Brain pericyte (primary cell): ENCODE measurements around the gene AOC2.

ENCODE experiments used
- DNase-seq: peaks from one replicate; pipeline ENCODE4 v3.0.0-alpha.2; 2012; ENCODE audit warnings: low read depth, low spot score

The AOC2 gene, protein sequence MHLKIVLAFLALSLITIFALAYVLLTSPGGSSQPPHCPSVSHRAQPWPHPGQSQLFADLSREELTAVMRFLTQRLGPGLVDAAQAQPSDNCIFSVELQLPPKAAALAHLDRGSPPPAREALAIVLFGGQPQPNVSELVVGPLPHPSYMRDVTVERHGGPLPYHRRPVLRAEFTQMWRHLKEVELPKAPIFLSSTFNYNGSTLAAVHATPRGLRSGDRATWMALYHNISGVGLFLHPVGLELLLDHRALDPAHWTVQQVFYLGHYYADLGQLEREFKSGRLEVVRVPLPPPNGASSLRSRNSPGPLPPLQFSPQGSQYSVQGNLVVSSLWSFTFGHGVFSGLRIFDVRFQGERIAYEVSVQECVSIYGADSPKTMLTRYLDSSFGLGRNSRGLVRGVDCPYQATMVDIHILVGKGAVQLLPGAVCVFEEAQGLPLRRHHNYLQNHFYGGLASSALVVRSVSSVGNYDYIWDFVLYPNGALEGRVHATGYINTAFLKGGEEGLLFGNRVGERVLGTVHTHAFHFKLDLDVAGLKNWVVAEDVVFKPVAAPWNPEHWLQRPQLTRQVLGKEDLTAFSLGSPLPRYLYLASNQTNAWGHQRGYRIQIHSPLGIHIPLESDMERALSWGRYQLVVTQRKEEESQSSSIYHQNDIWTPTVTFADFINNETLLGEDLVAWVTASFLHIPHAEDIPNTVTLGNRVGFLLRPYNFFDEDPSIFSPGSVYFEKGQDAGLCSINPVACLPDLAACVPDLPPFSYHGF

DNA sequence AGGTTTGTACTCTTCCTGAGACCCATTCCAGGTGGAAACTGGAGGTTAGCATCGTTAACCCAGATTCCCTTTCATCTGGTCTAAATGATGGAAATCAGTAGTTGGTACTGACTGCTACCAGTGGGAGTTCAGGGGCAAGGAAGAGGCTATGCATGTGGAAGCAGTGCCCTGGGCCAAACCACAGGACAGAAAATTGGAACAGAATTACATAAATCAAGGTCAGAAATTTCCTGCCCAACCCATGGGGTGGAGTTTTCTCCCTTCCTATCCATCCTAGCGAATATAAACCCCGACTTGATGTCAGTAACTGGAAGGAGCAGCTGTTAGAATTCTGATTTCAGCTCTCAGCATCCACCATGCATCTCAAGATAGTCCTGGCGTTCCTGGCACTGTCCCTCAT, at the start of gene AOC2:
Gene AOC2, plus strand, starts transcription at position 310 of the 400 bp plus-strand sequence. Its CDS starts 47 bp downstream, at position 357.
- DNase-seq = no peak

DNA sequence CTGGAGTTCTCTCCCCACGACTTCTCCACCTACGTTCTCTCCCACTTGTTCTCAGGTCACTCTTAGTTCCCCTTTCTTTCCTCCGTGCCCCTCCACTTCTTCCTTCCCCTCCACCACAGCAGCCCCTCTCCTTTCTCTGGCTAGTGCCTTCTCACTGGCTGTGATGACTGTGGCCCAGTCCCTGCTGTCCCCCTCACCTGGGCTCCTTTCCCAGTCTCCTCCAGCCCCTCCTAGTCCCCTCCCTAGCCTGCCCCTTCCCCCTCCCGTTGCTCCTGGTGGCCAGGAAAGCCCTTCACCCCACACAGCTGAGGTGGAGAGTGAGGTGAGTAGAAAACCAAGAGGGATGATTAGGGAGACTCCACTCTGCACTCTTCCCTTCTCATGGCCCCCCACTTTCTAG, 49.3 kb upstream of the AOC2 start:
- DNase-seq = no peak

DNA sequence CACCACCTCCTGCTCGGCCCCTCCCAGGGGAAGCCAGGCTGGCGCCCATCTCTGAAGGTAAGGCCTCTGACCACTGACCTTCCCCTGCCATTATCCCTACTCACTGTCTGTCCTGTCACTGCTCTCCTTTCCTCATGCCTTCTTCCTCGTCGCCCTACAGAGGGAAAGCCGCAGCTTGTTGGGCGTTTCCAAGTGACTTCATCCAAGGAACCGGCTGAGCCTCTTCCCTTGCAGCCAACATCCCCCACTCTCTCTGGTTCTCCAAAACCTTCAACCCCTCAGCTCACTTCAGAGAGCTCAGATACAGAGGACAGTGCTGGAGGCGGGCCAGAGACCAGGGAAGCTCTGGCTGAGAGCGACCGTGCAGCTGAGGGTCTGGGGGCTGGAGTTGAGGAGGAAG, 48.9 kb upstream of the AOC2 start:
- DNase-seq = no peak

DNA sequence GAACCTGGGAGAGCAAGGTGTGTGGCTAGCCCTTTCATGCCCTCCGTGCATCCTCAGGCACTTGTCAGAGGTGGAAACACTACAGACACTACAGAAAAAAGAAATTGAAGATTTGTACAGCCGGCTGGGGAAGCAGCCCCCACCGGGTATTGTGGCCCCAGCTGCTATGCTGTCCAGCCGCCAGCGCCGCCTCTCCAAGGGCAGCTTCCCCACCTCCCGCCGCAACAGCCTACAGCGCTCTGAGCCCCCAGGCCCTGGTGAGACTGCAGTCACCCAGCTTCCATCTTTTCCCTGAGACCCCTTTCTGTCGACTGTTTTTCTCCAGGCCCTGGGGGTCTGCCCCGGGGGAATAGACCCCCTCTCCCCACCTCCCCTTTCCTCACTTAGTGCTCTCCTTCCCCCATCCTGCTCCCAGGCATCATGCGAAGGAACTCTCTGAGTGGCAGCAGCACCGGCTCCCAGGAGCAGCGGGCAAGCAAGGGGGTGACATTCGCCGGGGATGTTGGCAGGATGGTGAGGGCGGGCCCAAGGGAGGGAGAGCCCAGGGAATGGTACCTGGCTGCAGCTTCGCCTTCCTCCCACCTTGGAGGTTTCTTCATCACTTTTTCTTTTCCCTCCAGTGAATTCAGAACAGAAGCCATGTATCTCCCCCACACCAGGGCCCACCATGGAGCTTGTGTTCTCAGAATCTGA, 48.2 kb upstream of the AOC2 start:
- no peak for DNase-seq

DNA sequence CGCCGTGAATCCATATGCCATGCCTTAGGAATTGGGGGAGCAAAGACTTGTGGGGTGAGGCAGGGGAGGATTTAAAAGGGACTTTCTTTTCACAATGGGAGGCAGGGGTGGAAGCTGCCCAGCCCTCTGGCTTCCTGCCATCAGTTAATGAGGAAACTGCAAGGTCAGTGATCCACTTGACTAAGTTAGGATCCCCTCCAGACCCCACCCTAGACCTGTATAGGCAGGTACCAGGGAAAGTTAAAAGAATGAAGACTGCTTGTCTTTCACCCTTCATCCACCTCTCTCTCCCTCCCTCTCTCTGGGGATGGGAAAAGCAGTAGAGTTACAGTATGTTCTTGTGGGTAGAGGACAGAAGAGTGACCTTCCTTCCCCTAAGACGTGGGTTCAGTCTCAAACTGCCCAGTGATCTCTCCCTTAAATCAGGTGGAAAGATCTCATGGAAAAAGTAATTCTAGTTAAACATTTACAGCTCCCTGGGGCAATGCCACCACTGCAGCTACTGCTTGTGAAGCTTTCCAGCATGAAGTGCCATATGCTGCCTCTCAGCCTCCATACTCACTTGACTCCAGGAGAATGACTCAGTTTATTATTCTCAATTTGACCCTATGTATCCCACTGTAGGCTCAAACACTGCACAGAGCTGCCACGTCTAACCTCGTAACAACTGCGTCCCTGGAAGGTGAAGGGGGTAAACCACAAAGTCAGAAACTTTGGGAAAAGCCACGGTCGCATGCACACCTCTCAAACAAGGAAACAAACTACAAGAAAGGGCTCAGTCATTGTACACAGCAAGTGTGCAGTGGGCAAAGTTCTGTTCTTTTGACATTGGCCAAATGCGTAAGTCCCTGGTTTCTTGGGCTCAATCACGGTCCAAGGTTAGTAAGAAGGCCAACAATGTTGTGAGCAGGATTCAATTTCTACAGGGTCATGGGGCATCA, 47.0 kb upstream of the AOC2 start:
- no peak for DNase-seq

DNA sequence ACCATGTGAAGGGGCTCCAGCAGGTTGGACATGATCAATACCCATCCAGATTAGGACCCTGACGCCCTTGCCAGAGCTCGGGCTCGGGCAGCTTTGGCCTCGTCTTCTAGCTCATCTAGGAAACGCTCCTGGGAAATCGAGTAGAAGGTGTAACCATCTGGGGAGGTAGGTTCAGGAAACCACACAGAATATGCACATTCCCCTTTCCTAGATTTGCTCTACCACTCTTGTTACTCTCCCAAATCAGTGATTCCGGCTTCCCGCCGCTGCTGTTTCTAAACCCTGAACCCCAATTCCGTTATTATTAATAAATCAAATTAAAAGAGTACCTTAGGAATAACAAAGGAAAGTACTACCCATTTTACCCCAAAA, 46.4 kb upstream of the AOC2 start:
- DNase-seq = no peak

DNA sequence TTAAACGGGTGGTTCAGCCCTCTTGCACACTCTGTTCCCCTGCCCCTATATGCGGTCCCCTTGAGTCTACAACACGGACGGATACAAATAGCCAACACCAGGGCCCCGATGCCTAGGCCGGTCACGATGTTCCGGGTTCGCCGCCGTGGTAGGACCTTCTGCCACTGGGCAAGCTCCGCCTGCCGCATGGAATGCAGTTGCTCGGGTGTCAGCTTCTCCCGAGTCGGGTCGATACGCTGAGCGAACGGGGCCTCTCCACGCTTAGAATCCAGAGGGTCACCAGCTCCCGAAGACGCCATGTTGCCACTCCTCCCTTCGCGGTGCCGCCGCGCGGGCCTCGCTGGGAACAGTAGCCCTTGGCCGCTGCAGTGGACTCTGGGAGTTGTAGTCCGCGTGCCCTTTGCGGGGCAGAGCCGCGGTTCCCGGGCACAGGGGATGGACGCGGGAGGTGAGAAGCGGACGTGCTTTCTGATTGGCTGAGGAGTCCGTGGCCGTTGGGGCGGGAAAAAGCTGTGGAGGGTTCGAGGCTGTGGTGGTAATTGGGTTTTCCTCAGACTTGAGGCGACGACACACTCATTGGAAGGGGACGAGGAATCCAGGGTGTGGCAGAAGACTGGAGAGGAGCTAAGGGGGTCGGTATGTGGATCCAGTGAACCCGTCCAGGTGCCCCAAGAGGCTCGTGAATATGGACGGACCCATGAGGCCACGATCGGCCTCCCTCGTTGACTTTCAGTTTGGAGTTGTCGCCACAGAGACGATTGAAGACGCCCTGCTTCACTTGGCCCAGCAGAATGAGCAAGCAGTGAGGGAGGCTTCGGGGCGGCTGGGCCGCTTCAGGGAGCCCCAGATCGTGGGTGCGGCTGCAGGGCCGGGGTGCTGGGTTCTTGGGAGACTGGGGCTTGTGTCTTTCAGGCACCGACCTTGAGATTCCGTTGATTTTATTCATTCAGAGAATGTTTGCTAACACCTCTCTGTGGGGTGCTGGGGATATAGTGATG, 45.7 kb upstream of the AOC2 start, which contains the start of the genes CNTD1 and COA3:
Gene CNTD1, plus strand, starts transcription at position 479 of the 998 bp plus-strand sequence. Its CDS starts 207 bp downstream, at position 686.
Gene COA3, minus strand, starts transcription at position 322 of the 998 bp plus-strand sequence. Its CDS starts 23 bp downstream, at position 299.
- no peak for DNase-seq

DNA sequence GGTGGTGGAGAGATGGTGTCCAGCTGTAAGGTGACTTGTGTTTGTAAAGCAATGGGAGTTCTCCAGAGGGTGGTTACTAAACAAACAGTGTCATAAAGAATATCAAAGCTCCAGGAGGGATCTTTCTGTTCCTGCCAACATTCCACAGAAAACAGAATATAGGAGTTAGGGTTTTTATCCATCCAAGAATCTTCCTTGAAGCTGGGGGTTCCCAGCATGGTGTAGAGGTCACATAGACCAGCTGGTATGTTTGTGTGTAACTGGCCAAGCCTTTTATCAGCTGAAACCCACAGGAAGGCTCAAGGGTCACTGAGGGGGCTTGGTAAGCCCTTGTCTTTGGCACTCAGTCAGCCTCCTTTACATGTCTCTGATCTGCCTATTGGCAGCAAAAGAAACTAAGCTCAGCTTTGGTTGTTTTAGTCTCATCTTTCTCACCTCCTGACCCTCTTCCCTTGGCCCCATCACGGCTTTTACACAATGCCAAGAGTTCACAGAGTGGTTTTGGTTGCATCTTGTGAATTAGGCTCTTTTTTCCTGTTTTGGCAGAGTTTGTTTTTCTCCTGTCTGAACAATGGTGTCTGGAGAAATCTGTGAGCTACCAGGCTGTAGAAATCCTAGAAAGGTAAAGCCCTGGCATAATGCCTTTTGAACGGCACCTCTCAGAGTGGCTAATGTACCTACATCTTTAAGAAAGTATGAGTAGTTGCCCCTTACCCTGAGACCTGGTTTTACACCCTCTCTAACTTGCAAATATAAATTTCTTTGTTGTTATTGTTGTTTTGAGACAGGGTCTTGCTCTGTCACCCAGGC, 41.1 kb upstream of the AOC2 start:
- DNase-seq = peak; percentile 98

DNA sequence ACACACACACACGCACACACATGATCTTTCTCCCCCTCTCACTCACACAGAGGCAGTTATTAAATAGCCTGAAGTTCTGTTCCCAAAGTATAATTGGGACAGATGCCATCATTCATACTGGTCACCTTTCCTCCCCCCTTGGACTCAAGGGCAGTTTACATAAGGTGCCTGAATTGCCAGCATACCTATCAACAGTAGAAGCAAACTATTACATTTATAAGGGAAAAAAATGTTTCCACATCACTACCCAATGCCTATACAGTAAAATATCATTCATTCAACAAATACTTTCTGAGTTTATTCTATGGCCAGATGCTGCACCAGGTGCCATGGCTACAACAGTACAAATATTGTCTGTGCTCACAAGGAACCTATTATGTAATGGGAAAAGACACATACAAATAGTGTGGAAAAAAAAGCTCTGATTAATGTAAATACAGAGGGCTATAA, 39.4 kb upstream of the AOC2 start:
- DNase-seq = no peak

DNA sequence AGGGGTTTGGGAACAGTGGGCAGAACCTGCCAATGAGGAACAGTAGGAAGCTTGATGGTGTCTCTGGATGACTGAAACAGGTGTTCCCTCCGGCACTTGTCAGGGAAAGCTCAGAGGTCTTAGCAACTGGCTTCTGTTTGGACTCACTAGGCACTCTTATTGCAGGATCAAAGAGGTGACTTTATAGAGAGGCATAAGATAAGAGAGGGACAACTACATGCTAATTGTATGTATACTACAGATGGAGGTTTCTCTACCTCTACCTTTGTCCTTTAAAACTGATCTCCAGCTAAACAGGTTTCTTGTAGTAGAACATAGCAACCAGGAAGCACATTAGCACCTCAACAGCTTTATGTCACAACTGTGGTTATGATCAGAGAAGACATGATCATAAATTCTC, 38.1 kb upstream of the AOC2 start:
- no peak for DNase-seq

DNA sequence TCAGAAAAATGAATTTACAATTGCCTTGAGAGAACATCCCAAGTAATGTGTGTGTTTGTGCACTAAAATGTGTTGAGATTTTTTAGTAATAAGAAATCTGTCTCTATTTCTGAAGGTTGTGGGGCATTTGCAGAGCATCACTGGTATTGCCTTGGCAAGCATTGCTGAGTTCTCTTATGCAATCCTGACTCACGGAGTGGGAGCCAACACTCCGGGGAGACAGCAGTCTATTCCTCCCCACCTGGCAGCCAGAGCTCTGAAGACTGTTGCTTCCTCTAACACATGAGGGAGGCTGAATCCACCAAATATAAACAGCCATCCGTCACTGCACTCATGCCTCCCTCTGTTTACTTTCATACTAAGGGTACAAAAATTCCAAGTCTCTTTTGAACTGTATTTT, 35.1 kb upstream of the AOC2 start:
- DNase-seq = no peak

DNA sequence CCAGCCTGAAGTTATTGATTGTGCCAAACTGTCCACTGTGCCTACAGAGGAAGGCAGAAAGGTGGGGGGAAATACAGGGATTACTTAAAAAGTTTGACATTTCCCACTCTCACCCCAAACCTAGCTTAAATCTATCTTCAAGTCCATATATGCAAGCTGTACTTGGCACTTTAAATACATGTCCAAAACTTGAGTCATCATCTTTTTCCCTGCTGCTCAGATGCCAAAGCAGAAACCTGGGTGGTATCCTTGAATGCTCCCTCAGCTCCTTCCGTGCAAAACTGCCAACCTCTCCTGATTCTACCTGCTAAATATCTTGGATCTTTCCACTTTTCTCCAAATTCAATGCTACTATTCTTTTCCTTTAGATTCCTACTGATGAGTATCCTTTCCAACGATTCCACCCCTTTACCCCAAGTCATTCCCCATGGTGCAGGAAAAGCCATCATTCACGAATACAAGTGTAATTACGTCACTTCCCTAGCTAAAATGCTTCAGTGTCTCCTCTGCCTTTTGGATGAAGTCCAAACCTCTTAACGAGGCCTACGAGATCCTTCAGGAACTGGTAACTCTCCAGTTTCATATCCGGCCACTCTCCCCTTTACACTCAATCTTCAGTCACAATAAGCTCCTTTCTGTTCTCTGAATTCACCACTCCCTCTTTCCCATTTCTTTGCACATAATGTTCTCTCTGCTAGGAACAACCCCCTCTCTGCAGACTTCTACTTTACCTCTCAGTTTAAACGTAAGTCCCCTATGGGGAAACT, 29.6 kb upstream of the AOC2 start:
- no peak for DNase-seq

DNA sequence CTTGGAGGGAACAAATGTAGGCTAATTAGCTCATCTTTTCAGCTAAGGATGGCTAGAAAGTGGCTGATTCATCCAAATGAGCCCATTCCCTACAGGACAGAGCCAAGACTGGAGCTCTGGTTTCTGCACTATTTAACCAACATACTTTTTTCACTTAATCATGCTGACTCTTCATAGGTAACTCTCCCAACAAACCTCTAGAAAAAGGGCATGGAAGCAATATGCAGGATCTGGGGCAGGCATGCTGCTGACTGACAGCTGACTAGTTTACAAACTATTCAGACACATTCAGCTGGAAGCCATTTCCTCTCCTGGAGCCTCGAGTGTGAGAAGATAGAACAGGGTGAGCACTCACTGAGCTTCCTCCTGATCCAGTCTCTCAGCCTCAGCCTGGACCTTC, 26.5 kb upstream of the AOC2 start:
- no peak for DNase-seq

DNA sequence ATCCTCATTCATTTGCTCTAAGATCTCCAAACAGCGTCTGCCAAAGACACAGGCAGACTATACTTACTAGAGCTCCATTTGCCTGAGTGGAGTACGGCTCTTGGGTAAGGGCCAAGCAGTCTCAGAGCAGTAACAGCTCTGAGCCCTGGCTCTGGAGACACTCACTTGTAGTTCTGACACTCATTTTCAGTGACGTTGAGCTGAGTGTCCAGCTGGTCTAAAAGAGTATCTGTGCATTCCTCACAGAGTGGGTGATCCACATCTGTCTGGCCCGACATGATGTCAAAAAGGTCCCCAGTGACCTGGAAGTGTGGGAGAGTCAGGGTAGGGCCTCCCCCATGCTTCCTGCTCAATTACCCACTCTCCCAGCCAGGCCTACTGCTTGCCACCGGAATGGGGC, 26.0 kb upstream of the AOC2 start:
- no peak for DNase-seq

DNA sequence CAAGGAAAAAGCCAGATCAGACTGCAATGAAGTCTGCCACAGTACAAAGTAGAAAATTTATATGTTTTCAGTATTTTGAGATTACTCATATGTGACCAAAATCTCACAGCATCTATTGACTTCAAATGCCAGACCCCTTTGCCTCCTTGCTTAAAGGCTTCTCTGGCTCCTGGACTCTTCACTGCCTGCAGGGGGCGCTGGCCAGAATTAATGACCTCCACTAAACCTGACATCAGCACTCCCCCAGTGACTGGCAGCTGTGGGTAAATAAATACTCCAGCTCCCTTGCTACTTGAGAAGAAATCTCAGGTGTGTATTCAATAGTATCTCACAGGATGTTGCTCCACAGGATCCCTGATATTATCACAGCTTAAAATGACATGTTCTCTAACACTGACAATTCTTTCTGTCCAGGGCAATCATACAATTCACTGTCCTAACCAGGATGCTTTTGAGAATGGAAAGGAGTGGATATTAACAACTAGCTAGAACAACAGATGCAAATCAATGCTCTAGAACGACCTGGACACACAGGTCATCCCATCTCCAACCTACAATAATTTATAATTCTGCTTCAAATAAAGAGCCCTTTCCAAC, 24.3 kb upstream of the AOC2 start:
- no peak for DNase-seq

DNA sequence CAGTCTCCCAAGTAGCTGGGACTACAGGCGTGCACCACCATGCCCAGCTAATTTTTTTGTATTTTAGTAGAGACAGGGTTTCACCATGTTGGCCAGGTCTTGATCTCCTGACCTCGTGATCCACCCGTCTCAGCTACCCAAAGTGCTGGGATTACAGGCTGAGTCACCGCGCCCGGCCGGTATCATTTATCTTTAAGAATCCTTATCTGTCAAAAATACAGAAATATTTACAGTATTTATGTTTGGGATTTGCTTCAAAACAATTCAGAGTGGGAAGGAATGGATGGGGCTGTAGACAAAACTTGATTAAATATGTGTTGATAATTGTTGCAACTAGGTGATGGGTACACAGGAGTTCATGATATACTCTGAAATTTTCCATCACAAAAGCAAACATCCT, 23.2 kb upstream of the AOC2 start:
- no peak for DNase-seq

DNA sequence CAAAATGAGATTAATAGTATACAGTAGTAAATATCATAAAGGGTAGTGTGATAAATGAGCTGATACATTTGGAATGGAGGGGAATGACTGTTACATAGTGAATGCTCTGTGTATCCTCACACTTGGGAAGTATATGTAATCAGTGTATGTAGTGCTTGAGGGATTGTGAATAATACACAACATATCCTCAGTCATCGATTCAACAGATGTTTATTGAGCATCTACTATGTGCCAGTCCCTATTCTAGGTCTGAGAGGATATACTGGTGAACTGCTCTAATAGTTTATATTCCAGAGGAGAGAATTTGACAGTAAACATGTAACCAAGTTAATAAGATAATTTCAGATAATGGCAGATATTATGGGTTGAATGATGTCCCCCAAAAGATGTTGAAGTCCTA, 16.9 kb upstream of the AOC2 start:
- DNase-seq = no peak

DNA sequence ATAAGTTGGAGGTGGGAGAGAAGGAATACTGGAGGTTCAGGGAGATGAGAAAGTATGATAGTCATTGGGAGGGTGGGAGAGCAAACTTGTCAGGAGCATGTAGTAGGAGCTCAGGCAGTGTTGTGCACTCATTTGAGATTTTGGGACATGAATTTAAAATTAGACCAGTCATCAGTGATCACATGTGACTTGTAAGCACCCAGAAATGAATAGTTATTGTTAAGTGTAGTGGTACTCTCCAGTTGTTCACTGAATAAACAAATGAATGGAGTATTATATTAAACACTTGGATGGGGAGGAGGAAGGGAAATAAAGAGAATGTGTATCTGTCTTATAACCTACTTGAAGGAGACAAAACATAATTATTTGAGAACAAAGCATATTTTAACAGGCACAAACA, 13.4 kb upstream of the AOC2 start:
- DNase-seq = no peak
